ENCODE results near the gene SLC25A30.
A peak's percentile ranks its signal among the peaks of the same experiment; 100 is the strongest.

The SLC25A30 gene

GRCh38 chr13:45417790-45418534, at the start of gene SLC25A30:
Gene SLC25A30, minus strand, starts transcription at chr13:45418373. Its CDS starts 6,948 bp downstream, at chr13:45411425.
- no peak for TF ChIP-seq EZH2 (IDR thresholded peaks at IDR 0.05)
- TF ChIP-seq POLR2AphosphoS5 (IDR thresholded peaks at IDR 0.05; ENCODE audit: borderline replicate concordance, low read depth, low read length), result peak; percentile 89

DNA sequence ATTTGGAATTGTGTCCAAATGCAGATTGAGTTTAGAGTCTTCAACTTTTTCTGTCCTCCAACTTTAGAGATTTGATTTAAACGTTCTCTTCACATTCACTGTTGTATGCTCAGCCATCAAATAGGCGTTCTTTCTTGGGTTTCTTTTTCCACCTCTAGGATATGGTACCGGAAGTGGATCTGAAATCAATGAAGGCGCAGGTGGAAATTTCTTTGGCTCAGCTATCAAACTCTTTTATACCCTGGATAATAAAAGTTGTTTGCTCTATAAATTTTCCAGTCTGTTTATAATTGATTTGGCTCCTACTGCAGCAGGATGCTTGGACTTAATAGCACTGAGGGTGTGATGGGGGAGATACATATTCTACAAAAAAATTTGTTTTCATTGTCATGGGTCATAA, 48.2 kb upstream of the SLC25A30 start:
- Histone ChIP-seq H3K9ac (ENCODE audit: insufficient read length) (no peak overlapping the region), H3K36me3 (ENCODE audit: insufficient read depth, low read length) (peaks cover 3% of the 10 kb centered on the region; the same call in 1 of the 2 replicates), H3K27ac (no peak overlapping the region), H3K4me3 (peak overlapping the region; percentile 32; the same call in 1 of the 2 replicates), H3K9me3 (ENCODE audit: low read depth, low read length) (no peaks in the 10 kb centered on the region)
- no peak for DNase-seq (ENCODE audit: low read depth, low spot score)
- TF ChIP-seq POLR2AphosphoS5 (IDR thresholded peaks at IDR 0.05; ENCODE audit: borderline replicate concordance, low read depth, low read length), result no peak
- no peak for TF ChIP-seq EZH2 (IDR thresholded peaks at IDR 0.05)
- TF ChIP-seq FOXP2 (optimal IDR thresholded peaks at IDR 0.05; ENCODE audit: control extremely low read depth, extremely low read length, insufficient read depth), result no peak

More at GRCh38 chr13:45417790-45418534, at the start of gene SLC25A30:
- H3K9ac ChIP-seq (ENCODE audit: insufficient read length), result peak within 1 kb of the TSS; percentile 91
- peaks cover 6% of the 10 kb centered on the region; the same call in 1 of the 2 replicates for H3K36me3 ChIP-seq (ENCODE audit: insufficient read depth, low read length)
- peak within 1 kb of the TSS; percentile 98 for H3K4me3 ChIP-seq
- peak; percentile 52 for DNase-seq (ENCODE audit: low read depth, low spot score)
- no peaks in the 10 kb centered on the region for H3K9me3 ChIP-seq (ENCODE audit: low read depth, low read length)
- H3K27ac ChIP-seq, result peak within 1 kb of the TSS; percentile 80

GRCh38 chr13:45464687-45465453, 46.7 kb upstream of the SLC25A30 start, which contains the start of gene COG3:
Gene COG3, plus strand, starts transcription at chr13:45464939. Its CDS starts 98 bp downstream, at chr13:45465037.
- Histone ChIP-seq H3K4me3 (peak within 1 kb of the TSS; percentile 84), H3K36me3 (ENCODE audit: insufficient read depth, low read length) (peaks cover 3% of the 10 kb centered on the region; the same call in 1 of the 2 replicates)
- TF ChIP-seq POLR2AphosphoS5 (IDR thresholded peaks at IDR 0.05; ENCODE audit: borderline replicate concordance, low read depth, low read length), result peak; percentile 71; the same call in 1 of the 2 replicates
- TF ChIP-seq FOXP2 (optimal IDR thresholded peaks at IDR 0.05; ENCODE audit: control extremely low read depth, extremely low read length, insufficient read depth), result no peak
- no peak for TF ChIP-seq EZH2 (IDR thresholded peaks at IDR 0.05)

GRCh38 chr13:45464141-45464686, 46.0 kb upstream of the SLC25A30 start:
- no peak for TF ChIP-seq EZH2 (IDR thresholded peaks at IDR 0.05)
- peak overlapping the region; percentile 72 for H3K9ac ChIP-seq (ENCODE audit: insufficient read length)
- H3K4me3 ChIP-seq, result peak overlapping the region; percentile 84
- peak overlapping the region; percentile 27 for H3K27ac ChIP-seq
- H3K36me3 ChIP-seq (ENCODE audit: insufficient read depth, low read length), result peaks cover 3% of the 10 kb centered on the region; the same call in 1 of the 2 replicates
- no peak for DNase-seq (ENCODE audit: low read depth, low spot score)
- no peaks in the 10 kb centered on the region for H3K9me3 ChIP-seq (ENCODE audit: low read depth, low read length)

More at GRCh38 chr13:45464687-45465453, 46.7 kb upstream of the SLC25A30 start, which contains the start of gene COG3:
- H3K9ac ChIP-seq (ENCODE audit: insufficient read length), result peak within 1 kb of the TSS; percentile 86
- DNase-seq (ENCODE audit: low read depth, low spot score), result peak; percentile 88
- H3K27ac ChIP-seq, result peak within 1 kb of the TSS; percentile 27
- no peaks in the 10 kb centered on the region for H3K9me3 ChIP-seq (ENCODE audit: low read depth, low read length)

DNA sequence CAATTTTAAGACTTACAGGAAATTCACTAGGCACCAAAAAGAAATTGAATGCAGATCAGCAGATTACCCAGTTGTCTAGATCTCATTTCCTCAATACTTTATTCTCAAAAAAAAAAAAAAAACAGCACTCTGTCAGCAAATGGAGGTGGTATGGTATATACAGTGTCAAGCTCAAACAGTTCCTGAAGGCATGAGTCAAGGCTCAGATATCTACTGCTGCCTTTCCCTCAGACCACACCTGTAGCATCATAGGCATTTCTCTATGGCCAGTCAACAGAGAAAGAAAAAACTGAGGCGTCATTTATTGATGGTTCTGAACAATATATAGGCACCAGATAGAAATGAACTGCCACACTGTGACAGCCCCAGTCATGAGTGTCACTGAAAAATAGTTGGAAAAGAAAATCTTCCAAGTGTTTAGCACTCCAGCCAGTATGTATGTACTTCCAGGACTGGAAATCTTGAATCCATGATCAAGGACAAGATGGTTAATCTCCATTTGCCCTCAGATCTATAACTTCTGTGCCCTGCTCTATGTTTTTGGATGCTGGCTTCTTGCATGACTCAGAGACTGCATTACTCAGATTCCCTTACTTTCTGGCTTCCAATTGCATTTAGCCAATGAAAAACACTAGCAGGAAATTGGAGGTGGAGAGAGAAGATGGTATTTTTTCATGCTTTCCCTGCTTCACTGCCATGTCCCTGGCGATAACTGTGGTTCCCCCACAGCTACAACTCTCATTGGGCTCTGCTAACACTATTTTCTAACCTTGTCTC, 38.2 kb upstream of the SLC25A30 start:
- no peak for DNase-seq (ENCODE audit: low read depth, low spot score)
- no peaks in the 10 kb centered on the region for H3K36me3 ChIP-seq (ENCODE audit: insufficient read depth, low read length)
- TF ChIP-seq POLR2AphosphoS5 (IDR thresholded peaks at IDR 0.05; ENCODE audit: borderline replicate concordance, low read depth, low read length) (no peak), EZH2 (IDR thresholded peaks at IDR 0.05) (no peak), FOXP2 (optimal IDR thresholded peaks at IDR 0.05; ENCODE audit: control extremely low read depth, extremely low read length, insufficient read depth) (no peak)

GRCh38 chr13:45454204-45454603, 36.0 kb upstream of the SLC25A30 start:
- TF ChIP-seq FOXP2 (optimal IDR thresholded peaks at IDR 0.05; ENCODE audit: control extremely low read depth, extremely low read length, insufficient read depth) (no peak), POLR2AphosphoS5 (IDR thresholded peaks at IDR 0.05; ENCODE audit: borderline replicate concordance, low read depth, low read length) (no peak), EZH2 (IDR thresholded peaks at IDR 0.05) (no peak)
- Histone ChIP-seq H3K36me3 (ENCODE audit: insufficient read depth, low read length) (no peaks in the 10 kb centered on the region), H3K4me3 (no peak overlapping the region), H3K27ac (no peak overlapping the region), H3K9me3 (ENCODE audit: low read depth, low read length) (no peaks in the 10 kb centered on the region), H3K9ac (ENCODE audit: insufficient read length) (no peak overlapping the region)
- DNase-seq (ENCODE audit: low read depth, low spot score), result no peak

More for the DNA sequence above, 38.2 kb upstream of the SLC25A30 start:
- Histone ChIP-seq H3K9me3 (ENCODE audit: low read depth, low read length) (no peaks in the 10 kb centered on the region), H3K9ac (ENCODE audit: insufficient read length) (no peak overlapping the region), H3K4me3 (no peak overlapping the region), H3K27ac (no peak overlapping the region)

- no peak overlapping the region for H3K27ac ChIP-seq
- no peaks in the 10 kb centered on the region for H3K9me3 ChIP-seq (ENCODE audit: low read depth, low read length)
- TF ChIP-seq EZH2 (IDR thresholded peaks at IDR 0.05), result no peak
- TF ChIP-seq POLR2AphosphoS5 (IDR thresholded peaks at IDR 0.05; ENCODE audit: borderline replicate concordance, low read depth, low read length), result no peak
- TF ChIP-seq FOXP2 (optimal IDR thresholded peaks at IDR 0.05; ENCODE audit: control extremely low read depth, extremely low read length, insufficient read depth), result no peak
- no peaks in the 10 kb centered on the region for H3K36me3 ChIP-seq (ENCODE audit: insufficient read depth, low read length)
- H3K4me3 ChIP-seq, result no peak overlapping the region
- H3K9ac ChIP-seq (ENCODE audit: insufficient read length), result no peak overlapping the region
- no peak for DNase-seq (ENCODE audit: low read depth, low spot score)
These were observed 33.1 kb upstream of the SLC25A30 start for GRCh38 chr13:45451282-45451681.
